ENCODE measurements around the gene SERPIND1.

The SERPIND1 gene

GRCh38 chr22:20793748-20794649, 20.1 kb downstream of the SERPIND1 start:
- DNase-seq = no peak

DNA sequence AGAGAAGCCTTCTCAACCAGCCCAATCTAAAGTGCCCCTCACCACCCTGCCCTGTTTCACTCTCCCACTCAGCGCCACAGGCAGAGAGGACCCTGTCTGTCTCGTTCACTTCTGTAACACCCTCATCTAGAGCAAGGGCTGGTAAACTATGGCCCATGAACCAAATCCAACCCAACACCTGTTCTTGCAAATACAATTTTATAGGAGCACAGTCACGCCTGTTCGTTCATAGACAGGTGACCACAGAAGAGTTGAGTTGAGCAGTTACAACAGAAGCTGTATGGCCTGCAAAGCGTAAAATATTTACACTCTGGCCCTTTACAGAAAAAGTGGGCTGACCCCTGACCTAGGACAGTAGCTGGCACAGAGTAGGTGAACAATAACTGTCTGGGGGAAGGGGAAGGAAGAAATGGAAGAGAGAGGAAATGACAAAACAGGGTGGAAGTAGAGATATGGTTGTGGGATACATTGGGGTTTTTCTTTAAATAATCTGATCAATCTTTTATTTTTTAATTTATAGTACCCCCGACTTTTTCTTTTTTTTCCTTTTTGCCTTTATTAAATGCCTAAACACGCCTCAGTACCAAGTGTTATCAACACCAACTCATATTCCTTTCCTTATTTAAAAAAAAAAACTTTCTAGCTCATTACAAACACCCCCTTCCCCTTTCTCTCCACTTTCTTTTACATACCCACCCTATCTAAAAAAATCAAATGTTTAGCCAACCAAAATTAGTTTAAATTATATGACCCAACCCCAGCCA, 20.9 kb downstream of the SERPIND1 start:
- no peak for DNase-seq

DNA sequence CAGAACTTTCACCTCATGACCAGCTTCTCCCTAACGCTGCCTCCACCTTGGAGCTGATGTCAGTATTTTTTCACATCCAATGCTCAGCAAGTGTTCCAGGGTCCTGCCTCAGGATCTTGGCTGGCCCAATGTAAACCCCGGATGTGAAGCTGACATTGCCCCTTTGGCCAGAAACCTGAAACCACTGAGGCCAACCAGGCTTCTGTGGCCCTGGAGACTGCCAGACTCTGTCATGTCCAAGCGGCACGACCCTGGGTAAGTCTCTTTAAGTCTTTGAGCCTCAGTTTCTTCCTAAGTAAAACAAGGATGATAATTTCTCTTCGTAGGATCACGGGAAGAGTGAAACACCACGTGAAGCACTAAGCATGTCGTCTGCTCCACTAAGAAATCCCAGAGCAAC, 22.8 kb downstream of the SERPIND1 start:
- no peak for DNase-seq

GRCh38 chr22:20798218-20798617, 24.3 kb downstream of the SERPIND1 start:
- DNase-seq = no peak

GRCh38 chr22:20798974-20799373, 25.1 kb downstream of the SERPIND1 start:
- no peak for DNase-seq

DNA sequence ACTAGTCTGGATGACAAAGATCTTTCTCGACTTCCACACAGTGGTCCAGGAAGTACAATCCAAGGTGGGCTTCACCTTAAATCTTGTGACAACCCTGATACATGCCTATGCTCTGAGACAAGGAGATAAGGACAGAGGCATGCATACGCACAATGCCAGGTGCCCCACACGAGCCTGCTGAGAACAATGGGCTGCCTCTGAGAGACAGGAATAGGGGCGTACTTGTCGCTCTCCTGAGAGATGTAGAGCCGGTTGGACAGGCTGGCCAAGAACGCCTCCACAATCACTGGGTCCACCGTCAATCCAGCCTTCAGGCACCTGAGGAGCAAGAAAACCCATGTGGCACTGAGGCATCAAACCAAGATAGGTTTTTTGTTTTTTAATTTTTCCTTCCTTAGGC, 25.5 kb downstream of the SERPIND1 start:
- no peak for DNase-seq

GRCh38 chr22:20802452-20802851, 28.5 kb downstream of the SERPIND1 start:
- no peak for DNase-seq

DNA sequence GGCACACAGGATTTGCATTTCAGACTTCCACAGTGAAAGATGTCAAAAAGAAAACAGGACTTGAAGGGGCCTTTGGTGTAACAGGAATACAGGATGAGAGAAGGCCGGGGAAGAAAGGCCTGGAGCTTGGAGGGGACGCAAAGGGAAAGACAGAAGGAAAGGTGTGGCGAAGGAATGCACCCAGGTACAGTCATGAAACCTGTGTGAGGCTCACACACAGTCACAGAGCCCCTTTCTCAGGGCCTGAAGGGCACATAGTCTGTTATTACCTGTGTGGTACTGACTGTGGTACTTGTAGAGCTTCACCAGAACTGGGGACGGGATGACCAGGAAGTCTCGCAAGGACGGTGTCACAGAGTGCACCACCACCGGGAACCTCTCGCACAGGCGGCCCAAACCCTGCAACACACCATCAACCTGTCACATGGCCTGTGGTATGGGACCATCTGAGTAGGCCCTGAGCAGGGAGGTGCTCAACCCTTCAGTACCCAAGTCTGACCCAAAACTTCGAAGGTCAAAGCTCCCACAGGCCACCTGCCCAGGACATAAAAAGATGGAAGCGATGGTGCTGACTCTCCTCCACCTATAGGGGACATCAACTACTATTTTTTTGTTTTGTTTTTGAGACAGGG, 29.1 kb downstream of the SERPIND1 start:
- DNase-seq = no peak

- no peak for DNase-seq
Measured at GRCh38 chr22:20803696-20804324, 29.9 kb downstream of the SERPIND1 start.

DNA sequence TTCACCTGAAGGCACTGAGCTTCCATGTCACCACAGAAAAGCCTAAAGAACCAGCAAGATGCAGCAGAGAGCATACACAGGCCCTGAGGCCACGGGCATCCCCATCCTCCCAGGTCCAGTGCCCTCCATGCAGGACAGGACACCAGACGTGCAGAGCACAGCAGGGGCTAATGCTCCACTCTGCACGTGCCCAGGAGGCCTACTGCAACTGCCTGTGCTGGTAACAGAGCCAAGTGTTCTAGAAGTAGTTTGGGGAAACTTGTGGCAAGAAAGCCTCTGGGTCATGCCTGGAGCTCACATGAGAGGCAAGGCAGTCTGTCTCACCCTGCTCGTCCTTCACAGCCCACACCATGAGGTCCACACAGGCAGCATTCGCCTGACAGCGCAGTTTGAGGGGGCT, 30.7 kb downstream of the SERPIND1 start:
- no peak for DNase-seq

DNA sequence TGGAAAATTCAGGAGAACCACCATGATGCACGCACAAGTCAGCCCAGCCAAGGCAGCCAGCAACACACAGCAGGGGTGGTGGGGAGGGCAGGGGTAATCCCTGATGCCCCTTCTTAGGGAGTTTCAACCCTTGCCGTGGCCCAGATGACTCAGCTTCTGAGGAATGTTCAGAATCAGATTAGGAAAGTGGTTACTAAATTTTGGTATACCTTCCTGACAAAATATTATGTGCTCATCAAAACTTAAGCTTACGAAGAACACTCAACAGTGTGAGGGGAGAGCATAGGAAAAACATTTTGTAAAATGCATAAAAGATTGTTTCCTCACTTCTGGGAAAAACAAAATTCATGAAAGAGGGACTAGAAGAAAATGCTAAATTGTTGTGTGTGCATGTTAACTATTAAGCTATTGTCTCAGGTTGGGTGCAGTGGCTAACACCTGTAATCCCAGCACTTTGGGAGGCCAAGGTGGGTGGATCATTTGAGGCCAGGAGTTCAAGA, 32.1 kb downstream of the SERPIND1 start:
- DNase-seq = no peak

- no peak for DNase-seq
Measured at GRCh38 chr22:20807315-20807752, 33.4 kb downstream of the SERPIND1 start.

DNA sequence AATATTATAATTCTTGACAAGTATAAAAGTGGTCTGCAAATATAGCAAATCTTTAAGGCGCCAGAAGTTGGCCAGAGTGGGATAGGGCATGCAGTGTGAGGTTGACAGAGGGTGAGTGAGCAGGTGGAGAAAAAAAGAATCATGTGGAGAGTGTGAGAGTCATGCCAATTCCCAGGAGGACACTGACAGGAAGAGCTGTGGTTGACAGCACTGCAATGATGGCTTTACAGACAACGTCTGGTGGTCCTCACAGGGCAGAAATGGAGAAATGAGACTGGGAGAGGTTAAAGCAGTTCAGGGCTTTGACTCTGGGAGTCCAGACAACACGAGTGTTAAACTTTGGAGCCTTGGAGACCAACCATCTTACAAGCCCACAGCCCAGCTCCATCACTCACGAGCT, 34.9 kb downstream of the SERPIND1 start:
- DNase-seq = no peak

DNA sequence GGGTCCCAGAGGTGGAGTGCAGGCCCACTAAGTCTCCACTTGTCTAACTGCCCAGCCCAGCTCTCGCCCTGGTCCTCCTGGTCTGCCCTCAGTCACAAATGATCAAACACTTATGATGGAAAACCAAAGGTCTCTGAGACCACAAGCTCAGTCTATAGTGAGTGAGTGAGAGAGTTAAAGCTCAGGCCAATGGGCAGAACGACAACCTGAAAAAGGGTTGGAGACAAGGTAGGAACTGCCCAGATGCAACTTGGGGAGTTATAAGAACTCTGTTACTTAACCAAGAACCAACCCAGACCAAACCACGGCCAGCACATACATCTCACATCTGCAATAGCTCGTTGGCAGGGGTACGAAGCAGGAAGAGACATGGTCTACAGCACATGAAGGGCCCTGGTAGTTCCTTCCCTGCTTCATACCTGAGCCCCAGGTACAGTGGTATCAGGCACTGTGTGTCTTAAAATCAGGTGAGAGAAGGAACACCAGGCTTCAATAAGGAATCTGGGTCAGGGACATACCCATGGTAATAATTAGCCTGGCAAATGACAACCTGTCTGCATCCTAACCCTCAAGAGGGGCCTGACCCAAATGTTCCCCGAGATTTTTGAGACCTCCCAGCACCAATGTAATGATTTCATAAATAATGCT, 35.7 kb downstream of the SERPIND1 start:
- DNase-seq = no peak

DNA sequence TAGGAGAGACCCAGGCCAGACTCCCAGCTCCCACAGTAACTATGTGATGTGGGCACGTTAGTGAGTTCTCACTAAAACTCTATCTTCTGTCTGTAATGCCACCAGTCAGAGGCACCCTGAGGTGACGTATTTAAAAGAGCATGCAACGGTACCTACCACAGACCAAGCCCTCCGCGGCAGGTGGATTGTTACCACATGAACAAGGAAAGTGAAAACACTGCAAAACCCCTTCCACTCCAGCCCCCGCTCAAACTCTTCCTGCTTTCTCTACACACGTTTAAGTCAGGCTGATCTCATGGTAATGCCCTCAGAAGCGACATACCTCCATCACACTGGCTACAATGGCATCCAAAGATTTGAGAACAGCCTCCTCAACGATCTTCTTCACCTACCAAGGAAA, 36.7 kb downstream of the SERPIND1 start:
- DNase-seq = no peak

- DNase-seq = no peak
Measured at GRCh38 chr22:20811171-20811570, 37.3 kb downstream of the SERPIND1 start.

- DNase-seq = no peak
Measured at GRCh38 chr22:20811971-20812660, 38.2 kb downstream of the SERPIND1 start.

DNA sequence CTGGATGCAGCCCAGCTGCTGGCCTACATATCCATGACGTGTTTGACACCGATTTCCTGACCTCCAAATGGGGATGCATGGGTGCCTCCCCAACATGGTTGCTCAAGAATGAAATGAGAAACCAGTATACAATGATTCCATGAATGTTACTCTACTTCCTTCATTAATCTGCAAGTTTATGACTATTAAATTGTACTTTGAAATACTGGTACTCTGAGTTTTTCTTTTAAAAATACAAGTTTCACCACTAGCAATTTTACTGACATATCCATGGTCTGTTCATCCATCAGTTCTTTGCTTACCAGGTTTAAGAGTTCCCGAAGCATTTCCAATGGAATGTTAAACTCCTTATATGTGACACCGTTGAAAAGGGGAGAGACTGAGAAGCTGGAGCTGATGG, 39.1 kb downstream of the SERPIND1 start:
- DNase-seq = no peak

GRCh38 chr22:20814221-20814808, 40.4 kb downstream of the SERPIND1 start:
- no peak for DNase-seq

- no peak for DNase-seq
Measured at GRCh38 chr22:20815477-20816050, 41.7 kb downstream of the SERPIND1 start.

DNA sequence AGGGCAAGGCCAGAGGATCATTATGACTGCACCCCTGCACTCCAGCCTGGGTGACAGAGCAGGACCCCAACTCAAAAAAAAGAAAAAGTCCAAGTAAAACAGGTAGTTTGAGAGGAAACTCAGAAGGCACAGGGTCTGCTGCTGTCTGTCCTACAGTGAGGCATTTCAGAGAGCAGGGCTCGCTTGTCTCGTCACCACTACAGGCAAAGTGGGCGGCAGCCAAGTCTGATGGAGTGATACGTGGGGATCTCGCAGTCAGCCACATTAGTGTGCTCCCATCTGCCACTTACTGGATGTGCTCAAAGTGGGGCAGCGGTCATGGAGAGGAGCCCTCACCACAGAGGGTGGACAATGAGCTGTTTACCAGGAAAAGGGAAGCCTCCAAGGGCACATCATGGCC, 42.6 kb downstream of the SERPIND1 start:
- DNase-seq = no peak

Data from NCI-H187 treated with DMSO at 0.1 percent for 48 hours (cell line).